Adrenal gland (tissue), 12 donors: Measurements from ENCODE around the gene STOM. TPM values are rescaled to one million over a fixed set of nuclear protein-coding genes. Genes with fewer than 3 reads are reported as not detected.
A peak's percentile ranks its signal among the peaks of the same experiment; 100 is the strongest.

ENCODE experiments used
- DNase-seq, 7 donors: peaks; one replicate each; pipeline ENCODE4 v3.0.0-alpha.2; 2019 to 2020
- H3K27ac ChIP-seq, 5 donors: fragments of 200-600 bp; sonication (generic) in 4 of 5; 1 replicate in 3 of 5; 2 replicates in 2 of 5; pipeline versions ENCODE4 v1.5.1 to v1.8.0; 2016 to 2020; ENCODE audit warnings: mild to moderate bottlenecking in 1 of 5
- H3K27me3 ChIP-seq: fragments of 200-600 bp; 2 replicates; pipeline ENCODE4 v1.8.0; 2021
- H3K36me3 ChIP-seq, 2 donors: fragments of 200-600 bp; replicated peaks in 1 of 2; 1 replicate in 1 of 2; 2 replicates in 1 of 2; pipeline versions ENCODE4 v1.5.1 to v1.8.0; 2018 to 2022
- H3K4me1 ChIP-seq, 2 donors: fragments of 200-600 bp; replicated peaks in 1 of 2; 1 replicate in 1 of 2; 2 replicates in 1 of 2; pipeline versions ENCODE4 v1.5.1 to v1.8.0; 2018 to 2021
- H3K4me3 ChIP-seq, 4 donors: fragments of 200-600 bp; sonication (generic) in 3 of 4; one replicate each; pipeline ENCODE4 v1.5.1; 2016 to 2018
- H3K9me3 ChIP-seq, 3 donors: fragments of 200-600 bp; sonication (generic) in 1 of 3; replicated peaks in 1 of 3; 1 replicate in 2 of 3; 2 replicates in 1 of 3; pipeline versions ENCODE4 v1.5.1 to v1.8.0; 2016 to 2021
- CTCF ChIP-seq, 6 experiments: fragments of 450-650 bp in 4 of 6; fragments of 200-600 bp in 2 of 6; sonication (generic) in 1 of 6; IDR thresholded peaks; 1 replicate in 5 of 6; 2 replicates in 1 of 6; pipeline versions ENCODE4 v1.5.1 to v1.8.0; 2016 to 2021; ENCODE audit warnings: antibody characterized with exemption in 6 of 6, mild to moderate bottlenecking in 2 of 6, moderate library complexity in 1 of 6
- POLR2A ChIP-seq, 2 donors: fragments of 450-650 bp; IDR thresholded peaks; one replicate each; pipeline ENCODE4 v1.6.1; 2017; ENCODE audit warnings: antibody characterized with exemption in 2 of 2, mild to moderate bottlenecking in 2 of 2, moderate library complexity in 1 of 2
- WGBS, 4 donors: extraction: QIAGEN DNeasy Blood & Tissue Kit in 2 of 4; methylation state at CpG; one replicate each; pipeline versions ENCODE4 v1.1.5 to v1.1.7; 2013 to 2017; 5-methylcytosine and 5-hydroxymethylcytosine counted together
- intact Hi-C, 2 donors: fragments of 100-400 bp; cut with DNase I; formaldehyde crosslinking; loops; one replicate each; pipeline versions ENCODE4 v1.14.1 to v1.15.0; 2022 to 2023
- polyA plus RNA-seq, 3 donors: library from polyadenylated mRNA; stranded (reverse); fragments of 200-250 nt in 2 of 3; fragments of 350-450 nt in 1 of 3; fragmentation: Illumina TruSeq in 1 of 3; extraction: RNeasy Lipid Tissue Mini Kit (QIAGEN cat#74804) in 1 of 3; gene quantifications; one replicate each; pipeline ENCODE4 v1.2.3, GENCODE V29; 2013 to 2014
- total RNA-seq, 9 donors: library from RNA; depleted of rRNA in 4 of 9; stranded (reverse); fragments of >200 nt in 4 of 9; fragments of 120-200 nt in 1 of 9; fragmentation: NEBNext Ultra II Directional in 1 of 9; extraction: Animal tissue kit (Norgen Biotek cat#: 25700) in 1 of 9; gene quantifications; one replicate each; pipeline versions ENCODE4 v1.1.0 to v1.2.4, GENCODE V29; 2013 to 2023
- donor health status: healthy with polysubstance abuse.
- donor health status: Bipolar disorder and iron deficiency.
- donor health status: DM: yes; HTN: yes; CAD: no.
- donor health status: DM: no; HTN: no; CAD: no.
- donor health status: DM: no; HTN: no; CAD: no.
- donor health status: DM: yes; HTN: yes; CAD: no.

Gene STOM
- total and polyA plus RNA-seq, 12 donors, result 104 to 427 (median 211) TPM

- no peak for DNase-seq
- 54 to 57% (median 56%) methylated on average over 3 of the region's 3 CpGs for WGBS, 4 donors
- H3K4me3 ChIP-seq, result no peak overlapping the region
- H3K27ac ChIP-seq, result peak overlapping the region in 4 of 5 donors; percentile 7 to 84 (median 59)
- intact Hi-C loops, result no loop called here
- no peaks in the 10 kb centered on the region for H3K9me3 ChIP-seq
- TF ChIP-seq POLR2A (IDR thresholded peaks at IDR 0.05), result peak in 1 of 2 donors; percentile 19
- no peak for TF ChIP-seq CTCF (IDR thresholded peaks at IDR 0.05)
- peaks cover 39 to 77% of the 10 kb centered on the region in 2 donors for H3K4me1 ChIP-seq
- H3K27me3 ChIP-seq, result no peaks in the 10 kb centered on the region
- peaks cover 0 to 9% of the 10 kb centered on the region in 2 donors for H3K36me3 ChIP-seq
These were observed 10.4 kb downstream of the STOM start for GRCh38 chr9:121359351-121360294.

- intact Hi-C loops, result no loop called here
- Histone ChIP-seq H3K27ac (peak overlapping the region in 4 of 5 donors; percentile 7 to 84 (median 59)), H3K4me1 (peaks cover 33 to 77% of the 10 kb centered on the region in 2 donors), H3K36me3 (peaks cover 0 to 12% of the 10 kb centered on the region in 2 donors), H3K27me3 (no peaks in the 10 kb centered on the region), H3K4me3 (no peak overlapping the region), H3K9me3 (no peaks in the 10 kb centered on the region)
- TF ChIP-seq CTCF (IDR thresholded peaks at IDR 0.05) (no peak), POLR2A (IDR thresholded peaks at IDR 0.05) (no peak)
- no peak for DNase-seq
- 51 to 61% (median 56%) methylated on average over 3 of the region's 3 CpGs for whole genome bisulfite sequencing, 4 donors
These were observed 11.3 kb downstream of the STOM start for GRCh38 chr9:121358751-121359150.

GRCh38 chr9:121357011-121357410, 13.0 kb downstream of the STOM start:
- H3K4me1 ChIP-seq, result peaks cover 19 to 76% of the 10 kb centered on the region in 2 donors
- no peaks in the 10 kb centered on the region for H3K27me3 ChIP-seq
- H3K36me3 ChIP-seq, result peaks cover 0 to 29% of the 10 kb centered on the region in 2 donors
- intact Hi-C loops, result no loop called here
- DNase-seq, result no peak
- H3K27ac ChIP-seq, result peak overlapping the region in 2 of 5 donors; percentile 2 to 48
- TF ChIP-seq POLR2A (IDR thresholded peaks at IDR 0.05) (no peak), CTCF (IDR thresholded peaks at IDR 0.05) (no peak)
- H3K9me3 ChIP-seq, result no peaks in the 10 kb centered on the region
- H3K4me3 ChIP-seq, result no peak overlapping the region
- 74 to 83% (median 80%) methylated on average over 3 of the region's 3 CpGs for WGBS, 4 donors

- H3K4me3 ChIP-seq, result no peak overlapping the region
- TF ChIP-seq CTCF (IDR thresholded peaks at IDR 0.05) (no peak), POLR2A (IDR thresholded peaks at IDR 0.05) (no peak)
- H3K36me3 ChIP-seq, result peaks cover 0 to 33% of the 10 kb centered on the region in 2 donors
- H3K4me1 ChIP-seq, result peaks cover 33 to 76% of the 10 kb centered on the region in 2 donors
- intact Hi-C loops, result no loop called here
- 75 to 87% (median 81%) methylated on average over 5 of the region's 5 CpGs for WGBS, 4 donors
- DNase-seq, result no peak
- no peaks in the 10 kb centered on the region for H3K9me3 ChIP-seq
- no peaks in the 10 kb centered on the region for H3K27me3 ChIP-seq
- H3K27ac ChIP-seq, result peak overlapping the region in 4 of 5 donors; percentile 26 to 82 (median 45)
These were observed 15.3 kb downstream of the STOM start for GRCh38 chr9:121354762-121355161.
